A673 (cell line): ENCODE data around the gene NECAB3. TPM values are rescaled to one million over a fixed set of nuclear protein-coding genes. Genes with fewer than 3 reads are reported as not detected.

Source experiments
- BruUV-seq: library from RNA; stranded (reverse); fragments of 400-500 nt; replicated peaks from 2 replicates; lab custom pipeline; 2021; lab: Mats Ljungman, UMichigan
- CTCF ChIA-PET: fragments of 300-600 bp; sonication (Branson Sonifier 250); formaldehyde crosslinking; loops from one replicate; lab custom pipeline; 2022; ENCODE audit warnings: antibody characterized with exemption; lab: Charles Lee
- POLR2A ChIA-PET: fragments of 300-600 bp; sonication (Branson Sonifier 250); formaldehyde crosslinking; loops from one replicate; lab custom pipeline; 2022; ENCODE audit warnings: antibody characterized with exemption; ENCODE audit not compliant: low non-redundant PET; lab: Charles Lee
- DNase-seq: peaks from one replicate; pipeline ENCODE4 v3.0.0-alpha.2; 2015; ENCODE audit warnings: low spot score
- H3K27ac ChIP-seq: fragments of 200-600 bp; sonication (generic); 2 replicates; pipeline ENCODE4 v1.5.1; 2016; ENCODE audit warnings: mixed run types, low read depth, mild to moderate bottlenecking, mixed read lengths, antibody characterized with exemption, low read length; ENCODE audit not compliant: poor library complexity, severe bottlenecking
- H3K27me3 ChIP-seq: fragments of 200-600 bp; sonication (generic); replicated peaks from 2 replicates; pipeline ENCODE4 v1.6.1; 2017; ENCODE audit warnings: mixed run types, low read depth, mild to moderate bottlenecking, mixed read lengths, antibody characterized with exemption, low read length; ENCODE audit not compliant: insufficient read depth, poor library complexity
- H3K36me3 ChIP-seq: fragments of 200-600 bp; sonication (generic); 2 replicates; pipeline ENCODE4 v1.6.1; 2016; ENCODE audit warnings: mixed run types, mild to moderate bottlenecking, mixed read lengths, antibody characterized with exemption, low read length; ENCODE audit not compliant: insufficient read depth, poor library complexity, severe bottlenecking
- H3K4me1 ChIP-seq: fragments of 200-600 bp; sonication (generic); 2 replicates; pipeline ENCODE4 v1.6.1; 2017; ENCODE audit warnings: mixed run types, mild to moderate bottlenecking, mixed read lengths, antibody characterized with exemption, low read length; ENCODE audit not compliant: insufficient read depth, poor library complexity, severe bottlenecking
- H3K4me3 ChIP-seq: fragments of 200-600 bp; sonication (generic); 2 replicates; pipeline ENCODE4 v1.5.1; 2016; ENCODE audit warnings: low read depth, mixed run types, mild to moderate bottlenecking, mixed read lengths, low read length; ENCODE audit not compliant: poor library complexity, severe bottlenecking
- H3K9me3 ChIP-seq: fragments of 200-600 bp; sonication (generic); 2 replicates; pipeline ENCODE4 v1.6.1; 2016; ENCODE audit warnings: mixed run types, low read depth, mild to moderate bottlenecking, mixed read lengths, antibody characterized with exemption, low read length; ENCODE audit not compliant: poor library complexity, severe bottlenecking
- CTCF ChIP-seq: fragments of 300-800, 200-600 bp; sonication (generic); conservative IDR thresholded peaks from 2 replicates; pipeline ENCODE4 v1.5.1; 2017; ENCODE audit warnings: low read depth, mild to moderate bottlenecking, antibody characterized with exemption, low read length, moderate library complexity, mixed read lengths
- EZH2 ChIP-seq: fragments of 200-600 bp; sonication (generic); IDR thresholded peaks from 2 replicates; pipeline ENCODE4 v1.6.1; 2017; ENCODE audit warnings: borderline replicate concordance, low read depth, mild to moderate bottlenecking, mixed read lengths, antibody characterized with exemption, low read length; ENCODE audit not compliant: poor library complexity, severe bottlenecking
- intact Hi-C: fragments of 100-400 bp; cut with micrococcal nuclease; formaldehyde crosslinking; loops from one replicate; pipeline ENCODE4 v1.10.0; 2022; ENCODE audit not compliant: unreplicated experiment
- total RNA-seq: library from RNA; stranded (reverse); gene quantifications from 2 replicates; pipeline ENCODE4 v1.2.3, GENCODE V29; 2021

Gene NECAB3
- total RNA-seq, 1 experiment from 2014 or later: 83.1 TPM

DNA sequence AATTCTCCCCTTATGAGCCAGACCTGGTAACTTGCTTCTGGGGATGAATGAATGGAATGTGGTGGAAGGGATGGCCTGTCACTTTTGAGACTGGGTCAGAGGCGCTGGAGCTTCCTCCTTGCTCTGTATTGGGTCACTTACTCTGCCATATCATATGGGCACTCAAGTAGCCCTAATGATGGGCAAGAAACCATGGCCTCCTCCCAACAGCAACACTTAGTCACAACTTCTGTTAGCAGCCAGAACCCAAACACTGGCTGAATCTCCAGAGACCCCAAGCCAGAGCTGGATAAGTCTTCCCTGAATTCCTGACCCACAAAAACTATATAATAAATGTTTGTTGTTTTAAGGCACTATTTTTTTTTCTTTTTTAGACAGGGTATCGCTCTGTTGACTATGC is 6.5 kb upstream of the NECAB3 start:
- no peaks in the 10 kb centered on the region for H3K27me3 ChIP-seq
- no peak for TF ChIP-seq CTCF
- TF ChIP-seq EZH2: no peak
- H3K36me3 ChIP-seq: peaks cover 29% of the 10 kb centered on the region
- no peaks in the 10 kb centered on the region for H3K9me3 ChIP-seq
- H3K4me3 ChIP-seq: no peak overlapping the region
- DNase-seq: no peak
- no TSS peak for BruUV-seq
- POLR2A ChIA-PET: no interaction called here
- intact Hi-C loops: no loop called here
- H3K4me1 ChIP-seq: peaks cover 16% of the 10 kb centered on the region
- CTCF ChIA-PET: no interaction called here
- H3K27ac ChIP-seq: no peak overlapping the region

- BruUV-seq: no TSS peak
- Histone ChIP-seq H3K27me3 (no peaks in the 10 kb centered on the region), H3K4me3 (no peak overlapping the region), H3K9me3 (no peaks in the 10 kb centered on the region), H3K36me3 (peaks cover 29% of the 10 kb centered on the region), H3K4me1 (peaks cover 15% of the 10 kb centered on the region), H3K27ac (no peak overlapping the region)
- ChIA-PET POLR2A (interaction anchor here (0.6 kb wide), 1 partner anchor 253 kb away, joined by 7 read pairs; no protein-coding TSS in a partner anchor), CTCF (no interaction called here)
- intact Hi-C loops: no loop called here
- no peak for DNase-seq
- TF ChIP-seq CTCF: no peak
- TF ChIP-seq EZH2: no peak
These were observed 5.7 kb upstream of the NECAB3 start for GRCh38 chr20:33679758-33680485.

- Histone ChIP-seq H3K27me3 (no peaks in the 10 kb centered on the region), H3K4me1 (peaks cover 8% of the 10 kb centered on the region), H3K4me3 (no peak overlapping the region), H3K9me3 (no peaks in the 10 kb centered on the region), H3K27ac (no peak overlapping the region), H3K36me3 (peaks cover 29% of the 10 kb centered on the region)
- ChIA-PET CTCF (no interaction called here), POLR2A (no interaction called here)
- no TSS peak for BruUV-seq
- TF ChIP-seq EZH2: no peak
- TF ChIP-seq CTCF: no peak
- intact Hi-C loops: no loop called here
- DNase-seq: no peak
These were observed 3.9 kb upstream of the NECAB3 start for GRCh38 chr20:33677991-33678702.
